Erythroblast (primary cell): ENCODE data around the gene CCDC91.

Experiments
- GATA1 ChIP-seq: IDR thresholded peaks from 2 replicates; pipeline ENCODE4 v1.6.1; 2011; ENCODE audit warnings: low read depth, mild to moderate bottlenecking, control low read depth, low read length, moderate library complexity
- POLR2A ChIP-seq: IDR thresholded peaks from 2 replicates; pipeline ENCODE4 v1.6.1; 2011; ENCODE audit warnings: mild to moderate bottlenecking, low read length

- TF ChIP-seq POLR2A, result no peak
- no peak for TF ChIP-seq GATA1
Observed at GRCh38 chr12:28202374-28203130, 12.3 kb downstream of the CCDC91 start.
